Mucosa of descending colon (tissue), 3 donors: ENCODE data around the gene LIPT1. TPM values are rescaled to one million over a fixed set of nuclear protein-coding genes. Genes with fewer than 3 reads are reported as not detected.
A peak's percentile ranks its signal among the peaks of the same experiment; 100 is the strongest.
"Not testable (repeated sequence)": the region's sequence is repeated elsewhere in the genome, so short reads cannot be mapped to it uniquely, and the experiment has no call there.

ENCODE experiments used
- ATAC-seq: fragments of 200-7000 bp; cut with Tn5 transposase; one replicate; pipeline ENCODE4 v1.9.1; 2020; ENCODE audit warnings: mild to moderate bottlenecking, moderate library complexity
- DNase-seq, 3 donors: peaks; one replicate each; pipeline ENCODE4 v3.0.0-alpha.2; 2020
- H3K36me3 ChIP-seq: fragments of 200-600 bp; one replicate; pipeline ENCODE4 v1.8.0; 2021; ENCODE audit warnings: low read depth, mild to moderate bottlenecking
- H3K4me1 ChIP-seq: fragments of 200-600 bp; one replicate; pipeline ENCODE4 v1.8.0; 2021; ENCODE audit warnings: low read depth, mild to moderate bottlenecking
- H3K4me3 ChIP-seq: fragments of 200-600 bp; one replicate; pipeline ENCODE4 v1.8.0; 2021; ENCODE audit warnings: mild to moderate bottlenecking
- H3K9me3 ChIP-seq: fragments of 200-600 bp; one replicate; pipeline ENCODE4 v1.8.0; 2021; ENCODE audit warnings: mild to moderate bottlenecking
- CTCF ChIP-seq: fragments of 200-600 bp; IDR thresholded peaks from one replicate; pipeline ENCODE4 v1.8.0; 2022; ENCODE audit warnings: antibody characterized with exemption, mild to moderate bottlenecking
- intact Hi-C, 2 donors: fragments of 100-400 bp; cut with DNase I in 1 of 2; cut with micrococcal nuclease in 1 of 2; formaldehyde crosslinking; loops; one replicate each; pipeline versions ENCODE4 v1.11.0 to v1.11.1; 2022; cut with DNase I, micrococcal nuclease
- total RNA-seq, 3 donors: library from RNA; stranded (reverse); fragmentation: NEBNext Ultra II Directional in 2 of 3; extraction: Animal tissue kit (Norgen Biotek cat#: 25700) in 2 of 3; gene quantifications; one replicate each; pipeline versions ENCODE4 v1.2.1 to v1.2.4, GENCODE V29; 2021 to 2023
- donor health status: DM: no; HTN: no; CAD: no; lungs with moderate emphysema.
- donor health status: DM: no; HTN: no; CAD: no.
- donor health status: DM: no; HTN: yes; CAD: no.

The LIPT1 gene
- total RNA-seq, 3 donors from 2014 or later, result 7.0 to 8.4 (median 7.0) TPM

- no peaks in the 10 kb centered on the region for H3K4me1 ChIP-seq
- no peaks in the 10 kb centered on the region for H3K9me3 ChIP-seq
- H3K4me3 ChIP-seq, result no peak overlapping the region
- no peak for DNase-seq
- TF ChIP-seq CTCF, result no peak
- no peak for ATAC-seq
- intact Hi-C loops, result no loop called here
- no peaks in the 10 kb centered on the region for H3K36me3 ChIP-seq
These were observed 33.6 kb downstream of the LIPT1 start for GRCh38 chr2:99188357-99188756.

GRCh38 chr2:99190548-99190947 lies 35.8 kb downstream of the LIPT1 start:
- H3K4me1 ChIP-seq, result no peaks in the 10 kb centered on the region
- DNase-seq (no peak), ATAC-seq (no peak)
- H3K36me3 ChIP-seq, result no peaks in the 10 kb centered on the region
- no peaks in the 10 kb centered on the region for H3K9me3 ChIP-seq
- H3K4me3 ChIP-seq, result no peak overlapping the region
- intact Hi-C loops, result no loop called here
- no peak for TF ChIP-seq CTCF

GRCh38 chr2:99192364-99192763 lies 37.6 kb downstream of the LIPT1 start:
- intact Hi-C loops, H3K9me3 ChIP-seq, DNase-seq, H3K4me3 ChIP-seq, H3K4me1 ChIP-seq, H3K36me3 ChIP-seq, ATAC-seq: not testable (repeated sequence)

- ATAC-seq (peak; percentile 72), DNase-seq (peak in 1 of 3 donors; percentile 58)
- intact Hi-C loops, result no loop called here
- no peak for TF ChIP-seq CTCF
- H3K4me3 ChIP-seq, result no peak overlapping the region
- H3K36me3 ChIP-seq, result peaks cover 6% of the 10 kb centered on the region
- no peaks in the 10 kb centered on the region for H3K4me1 ChIP-seq
- no peaks in the 10 kb centered on the region for H3K9me3 ChIP-seq
These were observed 43.5 kb downstream of the LIPT1 start for GRCh38 chr2:99198103-99198841.

GRCh38 chr2:99200076-99200800 lies 45.5 kb downstream of the LIPT1 start:
- Histone ChIP-seq H3K4me1 (no peaks in the 10 kb centered on the region), H3K9me3 (peaks cover 3% of the 10 kb centered on the region), H3K36me3 (peaks cover 6% of the 10 kb centered on the region), H3K4me3 (no peak overlapping the region)
- intact Hi-C loops, result no loop called here
- ATAC-seq (no peak), DNase-seq (no peak)
- TF ChIP-seq CTCF, result no peak

- intact Hi-C loops, result no loop called here
- DNase-seq, result no peak
- ATAC-seq, result no peak
- H3K4me1 ChIP-seq, result no peaks in the 10 kb centered on the region
- TF ChIP-seq CTCF, result no peak
- H3K4me3 ChIP-seq, result no peak overlapping the region
- no peaks in the 10 kb centered on the region for H3K36me3 ChIP-seq
- peaks cover 10% of the 10 kb centered on the region for H3K9me3 ChIP-seq
These were observed 47.4 kb downstream of the LIPT1 start for GRCh38 chr2:99201959-99202678.
